Stimulated activated CD8-positive, alpha-beta memory T cell treated with anti-CD3 and anti-CD28 coated beads, Interleukin-2, amount 100 ng/mL, for 1 hour (primary cell): ENCODE data around the gene ABCC2.
"Not testable (repeated sequence)": the region's sequence is repeated elsewhere in the genome, so short reads cannot be mapped to it uniquely, and the experiment has no call there.

ENCODE experiments used
- DNase-seq, 2 donors: peaks; one replicate each; pipeline ENCODE4 v3.0.0-alpha.2; 2020; ENCODE audit warnings: low read depth in 2 of 2

ABCC2 gene

GRCh38 chr10:99807786-99808185 is 25.3 kb downstream of the ABCC2 start:
- DNase-seq, result no peak

- DNase-seq, result no peak
Observed at GRCh38 chr10:99808270-99808669, 25.8 kb downstream of the ABCC2 start.

- no peak for DNase-seq
Observed at GRCh38 chr10:99809481-99809880, 27.0 kb downstream of the ABCC2 start.

- DNase-seq, result no peak
Observed at GRCh38 chr10:99809931-99810615, 27.6 kb downstream of the ABCC2 start.

- no peak for DNase-seq
Observed at GRCh38 chr10:99812177-99812576, 29.7 kb downstream of the ABCC2 start.

- no peak for DNase-seq
Observed at GRCh38 chr10:99814143-99814542, 31.7 kb downstream of the ABCC2 start.

- no peak for DNase-seq
Observed at GRCh38 chr10:99815621-99816020, 33.2 kb downstream of the ABCC2 start.

- no peak for DNase-seq
Observed at GRCh38 chr10:99827936-99828335, 45.5 kb downstream of the ABCC2 start.

- DNase-seq, result no peak
Observed at GRCh38 chr10:99828464-99828863, 46.0 kb downstream of the ABCC2 start.

- no peak for DNase-seq
Observed at GRCh38 chr10:99832439-99832838, 50.0 kb downstream of the ABCC2 start.

- no peak for DNase-seq
Observed at GRCh38 chr10:99834410-99834809, 52.0 kb downstream of the ABCC2 start.

GRCh38 chr10:99835947-99836346 is 53.5 kb downstream of the ABCC2 start:
- DNase-seq, result no peak

- no peak for DNase-seq
Observed at GRCh38 chr10:99836711-99837110, 54.3 kb downstream of the ABCC2 start.

- DNase-seq, result not testable (repeated sequence)
Observed at GRCh38 chr10:99840859-99841258, 58.4 kb downstream of the ABCC2 start.

- DNase-seq, result no peak
Observed at GRCh38 chr10:99841746-99842145, 59.3 kb downstream of the ABCC2 start.

GRCh38 chr10:99843310-99843709 is 60.9 kb downstream of the ABCC2 start:
- no peak for DNase-seq

- no peak for DNase-seq
Observed at GRCh38 chr10:99844433-99844955, 62.1 kb downstream of the ABCC2 start.

GRCh38 chr10:99845837-99846382 is 63.5 kb downstream of the ABCC2 start:
- DNase-seq, result peak; percentile 45 to 46

GRCh38 chr10:99849057-99849456 is 66.6 kb downstream of the ABCC2 start:
- no peak for DNase-seq

- no peak for DNase-seq
Observed at GRCh38 chr10:99849536-99849935, 67.1 kb downstream of the ABCC2 start.

GRCh38 chr10:99850021-99850766 is 67.8 kb downstream of the ABCC2 start:
- DNase-seq, result no peak

- no peak for DNase-seq
Observed at GRCh38 chr10:99850767-99851340, 68.4 kb downstream of the ABCC2 start.
